Astrocyte (in vitro differentiated cells and primary cell): Measurements from ENCODE around the gene CNTNAP4.

Experiments
- EZH2 ChIP-seq: IDR thresholded peaks from 2 replicates; pipeline ENCODE4 v1.6.1; 2012; ENCODE audit warnings: mild to moderate bottlenecking, low read length, inconsistent platforms; ENCODE audit not compliant: insufficient read depth
- TF ChIP-seq, protein P1 (sequence below): IDR thresholded peaks from 2 replicates; pipeline ENCODE4 v1.5.1; 2011; ENCODE audit warnings: low read depth, mild to moderate bottlenecking, inconsistent platforms, low read length, moderate library complexity; ENCODE audit not compliant: insufficient read depth

DNA sequence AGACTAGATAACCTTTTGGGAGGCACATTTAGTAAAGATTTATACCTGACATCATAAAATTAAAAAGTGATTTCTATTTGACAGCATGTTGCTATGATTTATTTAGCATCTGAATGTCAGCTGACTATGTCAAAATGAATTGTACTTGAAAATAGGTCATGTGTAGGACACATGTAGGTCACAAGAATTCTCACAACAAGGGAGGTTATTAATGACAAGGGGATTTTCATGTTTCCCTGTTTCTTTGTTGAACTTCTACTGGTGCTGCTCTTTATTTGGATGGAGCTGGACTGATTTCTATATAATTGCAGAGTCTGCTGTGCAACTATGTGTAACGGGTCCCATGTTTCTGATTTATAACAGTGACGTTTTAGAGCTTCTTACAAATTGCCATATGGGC, 144.4 kb downstream of the CNTNAP4 start:
- TF ChIP-seq, protein P1, sequence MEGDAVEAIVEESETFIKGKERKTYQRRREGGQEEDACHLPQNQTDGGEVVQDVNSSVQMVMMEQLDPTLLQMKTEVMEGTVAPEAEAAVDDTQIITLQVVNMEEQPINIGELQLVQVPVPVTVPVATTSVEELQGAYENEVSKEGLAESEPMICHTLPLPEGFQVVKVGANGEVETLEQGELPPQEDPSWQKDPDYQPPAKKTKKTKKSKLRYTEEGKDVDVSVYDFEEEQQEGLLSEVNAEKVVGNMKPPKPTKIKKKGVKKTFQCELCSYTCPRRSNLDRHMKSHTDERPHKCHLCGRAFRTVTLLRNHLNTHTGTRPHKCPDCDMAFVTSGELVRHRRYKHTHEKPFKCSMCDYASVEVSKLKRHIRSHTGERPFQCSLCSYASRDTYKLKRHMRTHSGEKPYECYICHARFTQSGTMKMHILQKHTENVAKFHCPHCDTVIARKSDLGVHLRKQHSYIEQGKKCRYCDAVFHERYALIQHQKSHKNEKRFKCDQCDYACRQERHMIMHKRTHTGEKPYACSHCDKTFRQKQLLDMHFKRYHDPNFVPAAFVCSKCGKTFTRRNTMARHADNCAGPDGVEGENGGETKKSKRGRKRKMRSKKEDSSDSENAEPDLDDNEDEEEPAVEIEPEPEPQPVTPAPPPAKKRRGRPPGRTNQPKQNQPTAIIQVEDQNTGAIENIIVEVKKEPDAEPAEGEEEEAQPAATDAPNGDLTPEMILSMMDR, result no peak
- no peak for TF ChIP-seq EZH2
